Stomach (tissue), 4 donors: ENCODE results near the gene MYL12B.

Experiments
- CTCF ChIP-seq, 7 experiments: fragments of 450-650 bp in 4 of 7; fragments of 200-600 bp in 3 of 7; sonication (generic) in 3 of 7; IDR thresholded peaks; one replicate each; pipeline ENCODE4 v1.5.1; 2016 to 2019; ENCODE audit warnings: antibody characterized with exemption in 7 of 7, control low read depth in 2 of 7, mild to moderate bottlenecking in 1 of 7
- EP300 ChIP-seq: sonication (generic); formaldehyde crosslinking; IDR thresholded peaks from one replicate; pipeline ENCODE4 v1.6.1; 2017; ENCODE audit warnings: antibody characterized with exemption

- TF ChIP-seq EP300 (no peak), CTCF (IDR thresholded peaks at IDR 0.05) (no peak)
These were observed 550 bp downstream of the MYL12B start for GRCh38 chr18:3262234-3263131.
